GM21786 (cell line): Measurements from ENCODE around the gene CASS4.

Experiments used
- ATAC-seq: cut with Tn5 transposase; IDR thresholded peaks from one replicate; pipeline ENCODE4 v1.9.1; 2021; ENCODE audit not compliant: unreplicated experiment

Gene CASS4

GRCh38 chr20:56442389-56443365 is 30.6 kb downstream of the CASS4 start:
- no peak for ATAC-seq

- ATAC-seq = no peak
Measured at GRCh38 chr20:56443654-56444540, 31.8 kb downstream of the CASS4 start.

- ATAC-seq = no peak
Measured at GRCh38 chr20:56445130-56445529, 33.1 kb downstream of the CASS4 start.

- ATAC-seq = no peak
Measured at GRCh38 chr20:56445540-56445939, 33.5 kb downstream of the CASS4 start.

GRCh38 chr20:56447227-56447626 is 35.2 kb downstream of the CASS4 start:
- ATAC-seq = no peak

GRCh38 chr20:56449459-56449858 is 37.4 kb downstream of the CASS4 start:
- no peak for ATAC-seq

- ATAC-seq = no peak
Measured at GRCh38 chr20:56451056-56451765, 39.2 kb downstream of the CASS4 start.

- ATAC-seq = peak; percentile 70
Measured at GRCh38 chr20:56453352-56453751, 41.3 kb downstream of the CASS4 start.

GRCh38 chr20:56454754-56455153 is 42.7 kb downstream of the CASS4 start:
- ATAC-seq = no peak

- no peak for ATAC-seq
Measured at GRCh38 chr20:56458206-56458821, 46.3 kb downstream of the CASS4 start.

- no peak for ATAC-seq
Measured at GRCh38 chr20:56460459-56460858, 48.4 kb downstream of the CASS4 start.

- ATAC-seq = no peak
Measured at GRCh38 chr20:56461576-56461975, 49.5 kb downstream of the CASS4 start.

GRCh38 chr20:56463428-56463827 is 51.4 kb downstream of the CASS4 start:
- no peak for ATAC-seq

- ATAC-seq = no peak
Measured at GRCh38 chr20:56465997-56466396, 53.9 kb downstream of the CASS4 start.

- ATAC-seq = no peak
Measured at GRCh38 chr20:56467968-56468315, 55.9 kb downstream of the CASS4 start.

GRCh38 chr20:56468316-56469076 is 56.4 kb downstream of the CASS4 start, which contains the start of gene RTF2:
RTF2 (plus strand) TSS chr20:56468627; CDS start chr20:56468698, 71 bp downstream.
- peak; percentile 98 for ATAC-seq

- no peak for ATAC-seq
Measured at GRCh38 chr20:56469077-56469449, 57.0 kb downstream of the CASS4 start.

- ATAC-seq = no peak
Measured at GRCh38 chr20:56483970-56484369, 71.9 kb downstream of the CASS4 start.

GRCh38 chr20:56487216-56487615 is 75.2 kb downstream of the CASS4 start:
- ATAC-seq = no peak

GRCh38 chr20:56488566-56488965 is 76.5 kb downstream of the CASS4 start:
- ATAC-seq = no peak
